Activated T-helper 17 cell treated with anti-CD3 and anti-CD28 coated beads, Interleukin-2, amount 50 U/mL, for 72 hours (primary cell): Measurements from ENCODE around the gene PIWIL1. TPM values are rescaled to one million over a fixed set of nuclear protein-coding genes. Genes with fewer than 3 reads are reported as not detected.

Source experiments
- ATAC-seq: fragments of 150-1000 bp; cut with Tn5 transposase; replicated peaks from 2 replicates; pipeline ENCODE4 v1.10.0; 2021; ENCODE audit warnings: mild to moderate bottlenecking, moderate library complexity
- H3K27ac Mint-ChIP-seq: one replicate; pipeline ENCODE4 v1.8.0; 2022; ENCODE audit warnings: mixed read lengths
- H3K27me3 Mint-ChIP-seq: one replicate; pipeline ENCODE4 v1.8.0; 2022; ENCODE audit warnings: mixed read lengths
- H3K36me3 Mint-ChIP-seq: one replicate; pipeline ENCODE4 v1.8.0; 2022; ENCODE audit warnings: low read depth, mild to moderate bottlenecking, mixed read lengths
- H3K4me1 Mint-ChIP-seq: one replicate; pipeline ENCODE4 v1.8.0; 2022; ENCODE audit warnings: mixed read lengths
- H3K4me3 Mint-ChIP-seq: one replicate; pipeline ENCODE4 v1.8.0; 2022; ENCODE audit warnings: mild to moderate bottlenecking, mixed read lengths
- H3K9me3 Mint-ChIP-seq: one replicate; pipeline ENCODE4 v1.8.0; 2022; ENCODE audit warnings: mixed read lengths
- total RNA-seq, 2 donors: library from RNA; stranded (reverse); gene quantifications; one replicate each; pipeline ENCODE4 v1.2.3, GENCODE V29; 2022

PIWIL1 gene
- not detected for total RNA-seq

- ATAC-seq = no peak
- no peaks in the 10 kb centered on the region for H3K36me3 Mint-ChIP-seq
- H3K27me3 Mint-ChIP-seq = peaks cover 10% of the 10 kb centered on the region
- no peaks in the 10 kb centered on the region for H3K4me1 Mint-ChIP-seq
- H3K9me3 Mint-ChIP-seq = no peaks in the 10 kb centered on the region
- no peak within 1 kb of the TSS for H3K27ac Mint-ChIP-seq
- H3K4me3 Mint-ChIP-seq = no peak within 1 kb of the TSS
These were observed at the start of gene PIWIL1 for GRCh38 chr12:130337488-130338303. TSS of gene PIWIL1 (plus strand) at chr12:130337887. CDS start at chr12:130342592, 4,705 bp downstream.

DNA sequence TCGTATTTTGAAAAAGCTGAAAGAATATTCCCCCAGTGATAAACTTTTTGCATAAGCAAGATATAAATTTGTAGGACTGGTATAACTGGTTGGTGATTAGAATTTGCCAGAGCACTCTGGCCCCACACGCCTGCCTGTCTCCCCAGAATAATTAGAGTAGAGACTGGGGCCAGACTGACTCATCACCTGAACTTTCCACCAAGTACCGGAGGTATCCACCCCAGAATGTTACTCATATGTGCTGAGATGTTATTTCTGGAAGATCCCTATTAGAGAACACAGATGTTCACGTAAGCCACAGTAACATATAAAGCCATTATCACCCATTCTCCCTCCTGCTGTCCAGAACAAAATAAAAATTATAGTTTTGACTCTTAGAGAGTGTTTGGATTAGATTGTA, 49.5 kb upstream of the PIWIL1 start:
- H3K4me1 Mint-ChIP-seq = no peaks in the 10 kb centered on the region
- ATAC-seq = no peak
- H3K9me3 Mint-ChIP-seq = peaks cover 6% of the 10 kb centered on the region
- H3K27ac Mint-ChIP-seq = no peak overlapping the region
- H3K27me3 Mint-ChIP-seq = peaks cover 9% of the 10 kb centered on the region
- no peaks in the 10 kb centered on the region for H3K36me3 Mint-ChIP-seq
- H3K4me3 Mint-ChIP-seq = no peak overlapping the region

GRCh38 chr12:130288691-130289090, 49.0 kb upstream of the PIWIL1 start:
- H3K4me1 Mint-ChIP-seq = no peaks in the 10 kb centered on the region
- H3K9me3 Mint-ChIP-seq = peaks cover 6% of the 10 kb centered on the region
- no peak for ATAC-seq
- H3K4me3 Mint-ChIP-seq = no peak overlapping the region
- no peak overlapping the region for H3K27ac Mint-ChIP-seq
- H3K27me3 Mint-ChIP-seq = peaks cover 9% of the 10 kb centered on the region
- H3K36me3 Mint-ChIP-seq = no peaks in the 10 kb centered on the region

DNA sequence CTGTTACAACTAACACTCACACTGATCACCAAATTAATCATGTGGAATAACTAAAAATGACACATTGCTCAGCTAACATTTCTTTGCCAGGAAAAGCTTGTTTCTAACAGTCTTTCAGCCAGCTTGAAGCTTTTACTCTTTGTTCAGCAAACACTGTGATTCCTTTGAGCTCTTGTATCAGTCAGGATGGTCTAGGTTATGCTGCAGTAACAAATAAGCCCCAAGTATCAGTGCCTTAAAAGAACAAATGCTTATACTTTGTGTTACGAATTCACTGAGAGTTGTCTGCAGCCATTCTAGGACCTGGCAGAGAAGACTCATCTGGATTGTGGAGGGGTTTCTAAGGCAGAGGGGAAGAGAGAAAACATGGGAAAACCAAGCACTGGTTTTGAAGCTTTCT, 47.6 kb upstream of the PIWIL1 start:
- H3K4me3 Mint-ChIP-seq = no peak overlapping the region

DNA sequence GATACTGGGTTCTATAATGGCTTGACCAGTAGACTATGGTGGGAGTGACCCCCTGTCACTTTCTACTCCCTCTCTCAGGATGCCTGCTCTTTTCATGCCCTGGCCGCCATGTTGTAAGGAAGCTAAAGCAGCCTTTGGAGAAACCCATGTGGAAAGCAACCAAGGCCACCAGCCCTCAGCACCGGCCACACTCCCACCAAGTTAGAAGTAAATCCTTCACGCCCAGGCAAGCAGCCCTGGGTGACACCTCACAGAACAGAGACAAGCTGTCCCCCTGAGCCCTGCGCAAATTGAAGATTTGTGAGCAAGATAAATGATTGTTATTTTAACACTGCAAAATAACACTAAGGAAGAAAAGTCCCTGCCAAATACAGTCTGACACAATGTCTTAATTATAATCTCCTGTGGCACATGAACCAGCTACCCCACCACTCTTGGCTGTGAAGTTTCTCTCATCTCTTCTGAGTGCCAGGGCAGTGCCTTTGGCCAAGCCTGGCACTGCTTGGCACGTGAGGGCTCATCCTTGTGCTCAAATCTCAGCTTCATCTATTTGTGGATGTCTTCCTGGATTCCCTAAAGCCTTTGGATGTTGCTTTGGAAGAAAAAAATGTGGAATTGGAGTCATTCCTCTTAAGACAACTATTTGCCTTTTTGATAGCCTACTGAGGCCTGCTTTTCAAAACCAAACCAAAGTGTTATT, 39.2 kb upstream of the PIWIL1 start:
- H3K27me3 Mint-ChIP-seq = no peaks in the 10 kb centered on the region
- H3K36me3 Mint-ChIP-seq = no peaks in the 10 kb centered on the region
- no peak overlapping the region for H3K27ac Mint-ChIP-seq
- H3K4me1 Mint-ChIP-seq = peaks cover 4% of the 10 kb centered on the region
- peaks cover 9% of the 10 kb centered on the region for H3K9me3 Mint-ChIP-seq
- no peak for ATAC-seq
- no peak overlapping the region for H3K4me3 Mint-ChIP-seq

More for the DNA sequence above, 47.6 kb upstream of the PIWIL1 start:
- Mint-ChIP-seq H3K36me3 (no peaks in the 10 kb centered on the region), H3K27me3 (peaks cover 9% of the 10 kb centered on the region), H3K27ac (no peak overlapping the region), H3K9me3 (no peaks in the 10 kb centered on the region), H3K4me1 (no peaks in the 10 kb centered on the region)
- ATAC-seq = no peak

DNA sequence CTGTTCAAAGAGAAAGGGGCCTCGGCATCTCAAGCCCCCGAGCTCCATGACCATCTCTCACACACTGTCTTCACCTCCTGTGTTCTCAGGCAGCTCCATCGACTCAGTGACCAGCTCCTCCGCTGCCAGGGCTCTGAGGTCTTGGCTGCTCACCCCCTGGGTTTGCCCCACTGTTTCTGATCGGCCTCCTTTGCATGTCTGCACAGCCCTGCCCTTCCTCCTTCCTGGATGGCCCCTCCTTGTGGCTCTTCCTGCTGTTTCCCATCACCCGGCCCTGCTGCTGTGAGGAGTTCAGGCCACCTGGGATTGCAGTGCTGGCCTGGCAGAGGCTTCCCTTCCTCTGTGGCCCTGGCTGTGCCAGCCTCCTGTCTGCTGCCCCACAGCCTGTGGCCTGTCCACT, 38.1 kb upstream of the PIWIL1 start:
- Mint-ChIP-seq H3K27me3 (no peaks in the 10 kb centered on the region), H3K27ac (no peak overlapping the region), H3K9me3 (peaks cover 9% of the 10 kb centered on the region), H3K4me1 (peaks cover 4% of the 10 kb centered on the region), H3K4me3 (no peak overlapping the region), H3K36me3 (no peaks in the 10 kb centered on the region)
- ATAC-seq = no peak

- ATAC-seq = no peak
- no peaks in the 10 kb centered on the region for H3K36me3 Mint-ChIP-seq
These were observed 37.6 kb upstream of the PIWIL1 start for GRCh38 chr12:130300090-130300489.

DNA sequence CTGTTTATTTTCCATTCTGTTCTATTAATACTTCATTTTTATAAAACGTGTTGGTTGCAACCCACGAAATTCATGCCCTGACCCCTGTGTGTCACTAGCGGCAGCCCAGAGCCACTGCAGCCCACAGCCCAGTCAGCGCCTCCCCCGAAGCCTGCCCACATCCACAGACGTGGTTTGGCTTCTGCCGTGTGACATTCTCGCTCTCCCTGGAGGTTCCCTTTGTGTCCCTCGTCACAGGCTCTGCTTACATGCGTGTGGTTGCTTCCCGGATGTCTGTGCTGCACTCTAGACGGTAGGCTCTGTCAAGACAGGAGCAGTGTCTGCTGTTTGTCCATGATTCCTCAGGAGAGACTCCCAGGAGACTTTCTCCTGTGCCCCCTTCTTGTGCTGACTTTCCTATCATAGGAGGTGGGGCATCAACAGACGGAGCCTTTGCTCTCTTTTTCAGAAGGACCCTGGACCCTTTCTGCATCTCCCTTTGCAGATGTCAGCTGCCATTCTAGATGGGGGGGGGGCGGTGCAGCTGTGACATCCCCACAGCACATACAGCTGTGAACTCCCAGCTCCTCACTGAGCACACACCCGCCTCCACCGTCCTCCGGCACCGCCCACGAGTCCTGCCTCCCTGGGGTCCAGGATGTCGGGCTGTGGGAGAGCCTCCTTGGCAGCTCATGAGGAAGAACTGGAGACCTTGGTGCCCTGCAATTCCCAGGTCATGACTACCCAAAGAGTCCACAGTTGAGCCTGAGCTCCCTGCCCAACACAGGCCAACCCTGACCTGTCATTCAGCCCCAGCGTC, 36.8 kb upstream of the PIWIL1 start:
- Mint-ChIP-seq H3K4me3 (no peak overlapping the region), H3K36me3 (no peaks in the 10 kb centered on the region), H3K4me1 (peaks cover 4% of the 10 kb centered on the region), H3K27ac (no peak overlapping the region), H3K9me3 (peaks cover 9% of the 10 kb centered on the region), H3K27me3 (no peaks in the 10 kb centered on the region)
- ATAC-seq = no peak

More at GRCh38 chr12:130300090-130300489, 37.6 kb upstream of the PIWIL1 start:
- H3K27ac Mint-ChIP-seq = no peak overlapping the region
- H3K4me3 Mint-ChIP-seq = no peak overlapping the region
- peaks cover 4% of the 10 kb centered on the region for H3K4me1 Mint-ChIP-seq
- peaks cover 9% of the 10 kb centered on the region for H3K9me3 Mint-ChIP-seq
- no peaks in the 10 kb centered on the region for H3K27me3 Mint-ChIP-seq

DNA sequence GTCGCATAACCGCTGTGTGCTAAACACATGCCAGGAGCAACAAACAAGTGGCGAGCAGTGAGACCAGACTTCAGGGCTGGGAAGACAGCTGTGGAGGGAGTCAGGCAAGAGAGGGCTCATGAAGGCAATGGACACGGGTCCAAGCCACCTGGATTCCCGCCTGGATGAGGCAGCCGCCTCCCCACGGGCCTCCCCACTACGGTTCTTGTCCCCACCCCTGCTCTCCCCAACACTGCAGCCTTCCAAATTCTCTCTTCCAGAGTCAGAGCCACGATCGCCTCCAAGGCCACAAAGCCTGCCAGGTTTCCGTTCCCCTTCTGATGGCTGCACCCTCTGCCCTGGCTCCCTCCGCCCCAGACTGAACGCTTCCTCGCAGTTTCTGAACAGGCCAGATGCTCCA, 36.1 kb upstream of the PIWIL1 start:
- Mint-ChIP-seq H3K4me3 (no peak overlapping the region), H3K36me3 (no peaks in the 10 kb centered on the region), H3K27ac (no peak overlapping the region), H3K4me1 (peaks cover 4% of the 10 kb centered on the region), H3K27me3 (no peaks in the 10 kb centered on the region), H3K9me3 (peaks cover 9% of the 10 kb centered on the region)
- no peak for ATAC-seq

DNA sequence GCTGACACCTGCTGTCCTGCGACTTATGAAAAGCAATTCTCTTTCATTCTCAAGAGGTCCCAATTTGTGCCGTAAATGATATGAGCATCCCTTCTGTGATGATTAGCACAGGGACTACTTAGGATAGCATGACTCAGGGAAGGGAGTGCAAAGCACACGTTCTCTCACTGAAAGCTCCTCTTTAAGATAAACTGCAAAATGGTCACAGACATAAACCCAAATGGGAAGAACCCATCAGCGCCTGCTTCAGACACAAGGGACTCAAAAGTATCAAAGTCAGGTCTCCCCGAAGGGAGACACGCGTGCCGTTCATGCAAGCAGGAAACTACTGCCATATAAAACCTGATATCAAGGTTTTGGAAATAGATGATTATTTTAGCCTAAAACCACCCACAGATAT, 33.9 kb upstream of the PIWIL1 start:
- Mint-ChIP-seq H3K9me3 (peaks cover 9% of the 10 kb centered on the region), H3K36me3 (no peaks in the 10 kb centered on the region), H3K27ac (no peak overlapping the region), H3K4me1 (peaks cover 4% of the 10 kb centered on the region), H3K27me3 (no peaks in the 10 kb centered on the region), H3K4me3 (no peak overlapping the region)
- ATAC-seq = no peak

DNA sequence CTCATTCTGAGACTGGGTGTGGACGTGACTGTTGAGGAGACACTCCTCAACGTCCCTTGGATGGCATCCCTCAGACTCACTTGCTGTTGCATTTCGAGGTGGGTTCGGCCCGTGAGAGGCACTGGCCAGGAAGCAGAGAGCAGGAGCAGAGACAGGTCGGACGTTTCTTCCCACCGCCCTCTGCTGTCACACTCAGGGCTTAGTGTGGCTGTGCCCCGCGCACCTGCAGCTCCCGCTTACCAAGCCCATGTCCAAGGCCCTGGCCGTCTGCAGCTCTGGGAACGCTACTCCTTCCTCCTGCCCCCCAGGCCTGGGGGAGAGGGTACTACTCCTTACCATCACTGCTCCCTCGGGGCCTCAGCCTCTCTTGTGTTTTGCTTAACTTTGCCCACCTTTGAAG, 29.8 kb upstream of the PIWIL1 start:
- H3K9me3 Mint-ChIP-seq = no peaks in the 10 kb centered on the region
- no peak for ATAC-seq
- H3K4me3 Mint-ChIP-seq = no peak overlapping the region
- H3K27me3 Mint-ChIP-seq = peaks cover 4% of the 10 kb centered on the region
- H3K27ac Mint-ChIP-seq = no peak overlapping the region
- H3K36me3 Mint-ChIP-seq = no peaks in the 10 kb centered on the region
- no peaks in the 10 kb centered on the region for H3K4me1 Mint-ChIP-seq

GRCh38 chr12:130308393-130308792, 29.3 kb upstream of the PIWIL1 start:
- Mint-ChIP-seq H3K9me3 (no peaks in the 10 kb centered on the region), H3K4me1 (no peaks in the 10 kb centered on the region), H3K36me3 (no peaks in the 10 kb centered on the region), H3K4me3 (no peak overlapping the region), H3K27me3 (peaks cover 4% of the 10 kb centered on the region), H3K27ac (no peak overlapping the region)
- ATAC-seq = no peak

GRCh38 chr12:130316251-130316650, 21.4 kb upstream of the PIWIL1 start:
- Mint-ChIP-seq H3K4me3 (no peak overlapping the region), H3K27me3 (peaks cover 8% of the 10 kb centered on the region), H3K9me3 (no peaks in the 10 kb centered on the region), H3K4me1 (no peaks in the 10 kb centered on the region), H3K36me3 (no peaks in the 10 kb centered on the region), H3K27ac (no peak overlapping the region)
- ATAC-seq = no peak

- Mint-ChIP-seq H3K36me3 (no peaks in the 10 kb centered on the region), H3K27ac (no peak overlapping the region), H3K4me3 (no peak overlapping the region), H3K9me3 (no peaks in the 10 kb centered on the region), H3K27me3 (peaks cover 4% of the 10 kb centered on the region), H3K4me1 (no peaks in the 10 kb centered on the region)
- no peak for ATAC-seq
These were observed 17.2 kb upstream of the PIWIL1 start for GRCh38 chr12:130320536-130320935.
